ENCODE results near the gene HAGH.
"Not testable (repeated sequence)": the region's sequence is repeated elsewhere in the genome, so short reads cannot be mapped to it uniquely, and the experiment has no call there.

HAGH gene

GRCh38 chr16:1826691-1827573 lies at the start of gene HAGH, which contains the start of gene FAHD1:
Gene HAGH, minus strand, starts transcription at chr16:1826825. Its CDS starts 38 bp downstream, at chr16:1826787.
Gene FAHD1, plus strand, starts transcription at chr16:1827206. Its CDS starts 33 bp downstream, at chr16:1827239.
- TF ChIP-seq CTCF (IDR thresholded peaks at IDR 0.05; ENCODE audit: borderline replicate concordance, insufficient read depth, low read depth, low read length): no peak

GRCh38 chr16:1876066-1876465 lies 49.4 kb upstream of the HAGH start:
- not testable (repeated sequence) for H3K4me3 ChIP-seq (ENCODE audit: low read depth, low read length)

More at GRCh38 chr16:1826691-1827573, at the start of gene HAGH, which contains the start of gene FAHD1:
- H3K4me3 ChIP-seq (ENCODE audit: low read depth, low read length): peak within 1 kb of the TSS; percentile 97

GRCh38 chr16:1874854-1875253 lies 48.2 kb upstream of the HAGH start:
- H3K4me3 ChIP-seq (ENCODE audit: low read depth, low read length): no peak overlapping the region
- TF ChIP-seq CTCF (IDR thresholded peaks at IDR 0.05; ENCODE audit: borderline replicate concordance, insufficient read depth, low read depth, low read length): no peak

GRCh38 chr16:1871974-1872635 lies 45.5 kb upstream of the HAGH start, which contains the start of gene MEIOB:
Gene MEIOB, minus strand, starts transcription at chr16:1872164. Its CDS starts 3,989 bp downstream, at chr16:1868175.
- H3K4me3 ChIP-seq (ENCODE audit: low read depth, low read length): peak within 1 kb of the TSS; percentile 44
- no peak for TF ChIP-seq CTCF (IDR thresholded peaks at IDR 0.05; ENCODE audit: borderline replicate concordance, insufficient read depth, low read depth, low read length)

GRCh38 chr16:1870365-1871082 lies 43.9 kb upstream of the HAGH start:
- TF ChIP-seq CTCF (IDR thresholded peaks at IDR 0.05; ENCODE audit: borderline replicate concordance, insufficient read depth, low read depth, low read length): no peak
- H3K4me3 ChIP-seq (ENCODE audit: low read depth, low read length): no peak overlapping the region

GRCh38 chr16:1865902-1866690 lies 39.5 kb upstream of the HAGH start:
- no peak overlapping the region for H3K4me3 ChIP-seq (ENCODE audit: low read depth, low read length)
- TF ChIP-seq CTCF (IDR thresholded peaks at IDR 0.05; ENCODE audit: borderline replicate concordance, insufficient read depth, low read depth, low read length): no peak

Measured in GM12875 (cell line).